A549 (cell line): ENCODE measurements around the gene NAV3. TPM values are rescaled to one million over a fixed set of nuclear protein-coding genes. Genes with fewer than 3 reads are reported as not detected.

Source experiments
- ATAC-seq, 2 experiments: fragments of 200-7000 bp in 1 of 2; fragments of >200 bp in 1 of 2; cut with Nextera tagmentation in 1 of 2; cut with Tn5 transposase in 1 of 2; 3 replicates each; pipeline versions ENCODE4 v1.8.0 to v1.9.1; 2018 to 2020; ENCODE audit warnings: mild to moderate bottlenecking in 1 of 2, moderate library complexity in 1 of 2
- CTCF ChIA-PET: fragments of 300-600 bp; sonication (Branson Sonifier 250); formaldehyde crosslinking; extraction: SDS; loops from one replicate; lab custom pipeline; 2021; ENCODE audit warnings: antibody characterized with exemption, inconsistent platforms; lab: Yijun Ruan, JAX
- POLR2A ChIA-PET: fragments of 350-600 bp; formaldehyde crosslinking; extraction: SDS; loops from one replicate; lab custom pipeline; 2021; ENCODE audit warnings: antibody characterized with exemption, inconsistent platforms; lab: Yijun Ruan, JAX
- DNase-seq, 2 experiments: peaks; one replicate each; pipeline versions ENCODE4 v3.0.0 to v3.0.0-alpha.2; 2011 to 2016; ENCODE audit warnings: low read depth in 1 of 2, low spot score in 1 of 2
- FAIRE-seq: peaks from 2 replicates; lab custom pipeline; 2011; peaks lifted over from hg19 to GRCh38; lab: Jason Lieb, UNC
- H3K27ac ChIP-seq, 2 experiments: fragments of >200 bp; sonication (Bioruptor Twin); formaldehyde crosslinking; 3 replicates each; pipeline ENCODE4 v1.5.1; 2016 to 2017
- H3K4me1 ChIP-seq: fragments of >200 bp; sonication (Bioruptor Twin); formaldehyde crosslinking; 3 replicates; pipeline ENCODE4 v1.6.1; 2016
- H3K4me2 ChIP-seq: fragments of >200 bp; sonication (Bioruptor Twin); formaldehyde crosslinking; 3 replicates; pipeline ENCODE4 v1.6.1; 2016
- H3K4me3 ChIP-seq: fragments of >200 bp; sonication (Bioruptor Twin); formaldehyde crosslinking; 3 replicates; pipeline ENCODE4 v1.5.1; 2016
- H3K9me3 ChIP-seq: fragments of >200 bp; sonication (Bioruptor Twin); formaldehyde crosslinking; 3 replicates; pipeline ENCODE4 v1.6.1; 2016
- CHD4 ChIP-seq: fragments of 200-600 bp; sonication (generic); IDR thresholded peaks from 2 replicates; pipeline ENCODE4 v1.6.1; 2016; ENCODE audit warnings: antibody characterized with exemption, mild to moderate bottlenecking, borderline replicate concordance
- EHF ChIP-seq: fragments of 250-450 bp; sonication (Bioruptor Pico); IDR thresholded peaks from 2 replicates; pipeline ENCODE4 v1.5.0; 2020; ENCODE audit warnings: mild to moderate bottlenecking
- EHMT2 ChIP-seq: fragments of 200-600 bp; sonication (generic); IDR thresholded peaks from 2 replicates; pipeline ENCODE4 v1.6.1; 2016; ENCODE audit warnings: antibody characterized with exemption, low read depth, mild to moderate bottlenecking, moderate library complexity
- GATA3 ChIP-seq: IDR thresholded peaks from 2 replicates; pipeline ENCODE4 v1.6.1; 2012; ENCODE audit warnings: borderline replicate concordance
- HDAC2 ChIP-seq: fragments of 200-600 bp; sonication (generic); IDR thresholded peaks from 2 replicates; pipeline ENCODE4 v1.6.1; 2016
- HEYL ChIP-seq: fragments of 250-450 bp; sonication (Bioruptor Pico); IDR thresholded peaks from 2 replicates; pipeline ENCODE4 v1.8.0; 2021; ENCODE audit warnings: mild to moderate bottlenecking, moderate library complexity
- HOXA7 ChIP-seq: fragments of 250-450 bp; sonication (Bioruptor Pico); IDR thresholded peaks from 2 replicates; pipeline ENCODE4 v1.5.0; 2020; ENCODE audit warnings: mild to moderate bottlenecking, moderate library complexity
- HOXB5 ChIP-seq: fragments of 250-450 bp; sonication (Bioruptor Pico); IDR thresholded peaks from 2 replicates; pipeline ENCODE4 v1.5.0; 2020; ENCODE audit warnings: mild to moderate bottlenecking, moderate library complexity
- KDM1A ChIP-seq: fragments of 200-600 bp; sonication (generic); IDR thresholded peaks from 2 replicates; pipeline ENCODE4 v1.6.1; 2016; ENCODE audit warnings: low read depth, mild to moderate bottlenecking
- MYC ChIP-seq: IDR thresholded peaks from 2 replicates; pipeline ENCODE4 v1.6.1; 2012; ENCODE audit warnings: mild to moderate bottlenecking, inconsistent platforms, low read length, improper control_type of control experiment, borderline replicate concordance
- NFE2L2 ChIP-seq: fragments of 150-350 bp; conservative IDR thresholded peaks from 2 replicates; pipeline ENCODE4 v1.6.1; 2014; ENCODE audit warnings: low read length
- NPAS2 ChIP-seq: fragments of 250-450 bp; sonication (Bioruptor Pico); IDR thresholded peaks from 2 replicates; pipeline ENCODE4 v1.8.0; 2022; ENCODE audit warnings: mild to moderate bottlenecking, moderate library complexity, borderline replicate concordance
- PHF8 ChIP-seq: fragments of 200-600 bp; sonication (generic); IDR thresholded peaks from 2 replicates; pipeline ENCODE4 v1.6.1; 2016; ENCODE audit warnings: low read depth, mild to moderate bottlenecking, antibody characterized with exemption, moderate library complexity, borderline replicate concordance
- POLR2AphosphoS2 ChIP-seq: conservative IDR thresholded peaks from 2 replicates; pipeline ENCODE4 v1.6.1; 2012; ENCODE audit warnings: low read length, improper control_type of control experiment, inconsistent platforms
- RAD21 ChIP-seq, 2 experiments: fragments of >200 bp in 1 of 2; sonication (Bioruptor Twin) in 1 of 2; formaldehyde crosslinking in 1 of 2; IDR thresholded peaks in 1 of 2; conservative IDR thresholded peaks in 1 of 2; 2 replicates in 1 of 2; 3 replicates in 1 of 2; pipeline ENCODE4 v1.6.1; 2012 to 2018; ENCODE audit warnings: inconsistent platforms in 1 of 2
- RNF2 ChIP-seq: fragments of 200-600 bp; sonication (generic); IDR thresholded peaks from 2 replicates; pipeline ENCODE4 v1.6.1; 2016; ENCODE audit warnings: low read depth, mild to moderate bottlenecking, antibody characterized with exemption, moderate library complexity, borderline replicate concordance
- SMC3 ChIP-seq: fragments of >200 bp; sonication (Bioruptor Twin); formaldehyde crosslinking; IDR thresholded peaks from 3 replicates; pipeline ENCODE4 v1.6.1; 2018; ENCODE audit warnings: inconsistent platforms
- SREBF2 ChIP-seq: fragments of 450-650 bp; IDR thresholded peaks from 2 replicates; pipeline ENCODE4 v1.6.1; 2014; ENCODE audit warnings: mild to moderate bottlenecking, moderate library complexity
- TP53 ChIP-seq: fragments of 250-450 bp; sonication (Bioruptor Pico); IDR thresholded peaks from 2 replicates; pipeline ENCODE4 v1.5.0; 2021; ENCODE audit warnings: mild to moderate bottlenecking, moderate library complexity
- ZNF302 ChIP-seq: fragments of 250-450 bp; sonication (Bioruptor Pico); IDR thresholded peaks from 2 replicates; pipeline ENCODE4 v1.9.0; 2021; ENCODE audit warnings: inconsistent platforms, mild to moderate bottlenecking, moderate library complexity
- WGBS: methylation state at CpG from one replicate; pipeline ENCODE4 v1.1.6; 2017; ENCODE audit errors: missing lambda C conversion rate; 5-methylcytosine and 5-hydroxymethylcytosine counted together
- polyA plus RNA-seq, 4 experiments: library from polyadenylated mRNA; depleted of rRNA in 3 of 4; stranded (reverse); fragments of >200 nt; fragmentation: RNase III in 1 of 4; extraction: RNeasy Plus Mini Kit Qiagen cat#74134 plus additional on column Dnase treatment in 1 of 4; gene quantifications; 2 replicates in 3 of 4; 3 replicates in 1 of 4; pipeline ENCODE4 v1.2.3, GENCODE V29; 2011 to 2017
- TF ChIP-seq, protein P1 (sequence below): IDR thresholded peaks from 2 replicates; pipeline ENCODE4 v1.6.1; 2012; ENCODE audit warnings: low read depth, borderline replicate concordance
- TF ChIP-seq, protein P2 (sequence below): fragments of 250-450 bp; sonication (Bioruptor Pico); IDR thresholded peaks from 2 replicates; pipeline ENCODE4 v1.5.0; 2021; ENCODE audit warnings: mild to moderate bottlenecking, moderate library complexity, borderline replicate concordance
- TF ChIP-seq, protein P3 (sequence below): IDR thresholded peaks from 2 replicates; pipeline ENCODE4 v1.6.1; 2012
- TF ChIP-seq, protein P4 (sequence below): fragments of 200-600 bp; sonication (generic); IDR thresholded peaks from 2 replicates; pipeline ENCODE4 v1.6.1; 2016; ENCODE audit warnings: antibody characterized with exemption, mild to moderate bottlenecking, moderate library complexity

Gene NAV3
- polyA plus RNA-seq, 2 of the 4 experiments (the other 2 are of a cell fraction) = 8.6 to 9.7 TPM

DNA sequence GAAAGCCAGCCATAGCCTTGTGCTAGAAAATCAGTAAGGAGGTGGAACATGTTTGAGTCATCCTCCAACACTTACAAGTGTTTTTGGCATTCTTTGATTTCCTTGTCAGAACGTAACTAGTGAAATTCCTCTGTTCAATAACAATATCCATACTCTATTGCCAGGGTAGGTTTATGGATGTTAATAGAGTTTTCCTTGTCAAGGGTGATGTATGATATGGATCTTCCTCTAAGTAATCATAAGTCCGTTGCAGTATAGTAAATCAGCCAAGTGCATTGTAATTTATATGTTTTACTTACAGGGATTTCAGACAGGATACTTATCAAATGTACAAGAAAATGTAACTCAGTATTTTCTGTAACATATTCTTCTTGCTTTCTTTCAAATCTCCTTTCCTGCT, 19.4 kb downstream of the NAV3 start:
- ChIA-PET CTCF (no interaction called here), POLR2A (no interaction called here)
- H3K4me2 ChIP-seq = no peak overlapping the region
- whole genome bisulfite sequencing = 60% methylated on average over 2 of the region's 2 CpGs
- no peak overlapping the region for H3K4me3 ChIP-seq
- DNase-seq (no peak), ATAC-seq (no peak), FAIRE-seq (no peak)
- TF ChIP-seq TP53 (no peak), NPAS2 (CRISPR knock-in tag) (no peak), EHF (CRISPR knock-in tag) (no peak), CHD4 (no peak), HEYL (no peak), POLR2AphosphoS2 (no peak), HOXB5 (CRISPR knock-in tag) (no peak)
- TF ChIP-seq, protein P1, sequence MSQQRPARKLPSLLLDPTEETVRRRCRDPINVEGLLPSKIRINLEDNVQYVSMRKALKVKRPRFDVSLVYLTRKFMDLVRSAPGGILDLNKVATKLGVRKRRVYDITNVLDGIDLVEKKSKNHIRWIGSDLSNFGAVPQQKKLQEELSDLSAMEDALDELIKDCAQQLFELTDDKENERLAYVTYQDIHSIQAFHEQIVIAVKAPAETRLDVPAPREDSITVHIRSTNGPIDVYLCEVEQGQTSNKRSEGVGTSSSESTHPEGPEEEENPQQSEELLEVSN = no peak
- TF ChIP-seq, protein P2, sequence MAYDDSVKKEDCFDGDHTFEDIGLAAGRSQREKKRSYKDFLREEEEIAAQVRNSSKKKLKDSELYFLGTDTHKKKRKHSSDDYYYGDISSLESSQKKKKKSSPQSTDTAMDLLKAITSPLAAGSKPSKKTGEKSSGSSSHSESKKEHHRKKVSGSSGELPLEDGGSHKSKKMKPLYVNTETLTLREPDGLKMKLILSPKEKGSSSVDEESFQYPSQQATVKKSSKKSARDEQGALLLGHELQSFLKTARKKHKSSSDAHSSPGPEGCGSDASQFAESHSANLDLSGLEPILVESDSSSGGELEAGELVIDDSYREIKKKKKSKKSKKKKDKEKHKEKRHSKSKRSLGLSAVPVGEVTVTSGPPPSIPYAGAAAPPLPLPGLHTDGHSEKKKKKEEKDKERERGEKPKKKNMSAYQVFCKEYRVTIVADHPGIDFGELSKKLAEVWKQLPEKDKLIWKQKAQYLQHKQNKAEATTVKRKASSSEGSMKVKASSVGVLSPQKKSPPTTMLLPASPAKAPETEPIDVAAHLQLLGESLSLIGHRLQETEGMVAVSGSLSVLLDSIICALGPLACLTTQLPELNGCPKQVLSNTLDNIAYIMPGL = no peak
- TF ChIP-seq, protein P3, sequence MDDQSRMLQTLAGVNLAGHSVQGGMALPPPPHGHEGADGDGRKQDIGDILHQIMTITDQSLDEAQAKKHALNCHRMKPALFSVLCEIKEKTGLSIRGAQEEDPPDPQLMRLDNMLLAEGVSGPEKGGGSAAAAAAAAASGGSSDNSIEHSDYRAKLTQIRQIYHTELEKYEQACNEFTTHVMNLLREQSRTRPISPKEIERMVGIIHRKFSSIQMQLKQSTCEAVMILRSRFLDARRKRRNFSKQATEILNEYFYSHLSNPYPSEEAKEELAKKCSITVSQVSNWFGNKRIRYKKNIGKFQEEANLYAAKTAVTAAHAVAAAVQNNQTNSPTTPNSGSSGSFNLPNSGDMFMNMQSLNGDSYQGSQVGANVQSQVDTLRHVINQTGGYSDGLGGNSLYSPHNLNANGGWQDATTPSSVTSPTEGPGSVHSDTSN = no peak
- no peaks in the 10 kb centered on the region for H3K9me3 ChIP-seq
- peaks cover 12% of the 10 kb centered on the region; the same call in 2 of the 3 replicates for H3K4me1 ChIP-seq
- H3K27ac ChIP-seq = no peak overlapping the region

DNA sequence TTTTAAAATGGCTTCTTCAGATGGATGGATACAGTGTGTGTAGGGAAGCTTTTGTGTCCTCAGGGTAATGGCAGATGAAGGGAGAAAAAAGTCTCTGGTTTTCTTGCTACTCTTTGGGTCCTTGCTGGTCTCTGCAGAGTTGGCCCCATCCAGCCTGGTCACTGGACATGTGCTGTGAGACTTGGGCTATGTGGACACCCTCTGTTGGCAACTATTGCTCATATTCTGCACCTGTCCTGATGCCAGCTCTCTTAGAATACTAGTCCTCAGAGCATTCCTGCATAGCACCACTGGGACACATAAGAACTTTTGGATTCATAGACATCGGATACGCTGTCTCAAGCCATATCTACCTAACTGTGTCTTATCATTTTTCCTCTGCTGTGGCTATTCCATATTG, 20.0 kb downstream of the NAV3 start:
- Histone ChIP-seq H3K27ac (no peak overlapping the region), H3K4me3 (no peak overlapping the region), H3K4me1 (peaks cover 12% of the 10 kb centered on the region; the same call in 2 of the 3 replicates), H3K4me2 (no peak overlapping the region), H3K9me3 (no peaks in the 10 kb centered on the region)
- CTCF ChIA-PET = no interaction called here
- ATAC-seq (peak in 1 of 2 experiments; percentile 39; a peak in 1 of 6 replicates), DNase-seq (no peak), FAIRE-seq (no peak)
- POLR2A ChIA-PET = no interaction called here
- TF ChIP-seq HDAC2 (no peak), HOXA7 (no peak), RNF2 (no peak), SMC3 (no peak), GATA3 (no peak), SREBF2 (no peak)
- WGBS = 96% methylated on average over 2 of the region's 2 CpGs

DNA sequence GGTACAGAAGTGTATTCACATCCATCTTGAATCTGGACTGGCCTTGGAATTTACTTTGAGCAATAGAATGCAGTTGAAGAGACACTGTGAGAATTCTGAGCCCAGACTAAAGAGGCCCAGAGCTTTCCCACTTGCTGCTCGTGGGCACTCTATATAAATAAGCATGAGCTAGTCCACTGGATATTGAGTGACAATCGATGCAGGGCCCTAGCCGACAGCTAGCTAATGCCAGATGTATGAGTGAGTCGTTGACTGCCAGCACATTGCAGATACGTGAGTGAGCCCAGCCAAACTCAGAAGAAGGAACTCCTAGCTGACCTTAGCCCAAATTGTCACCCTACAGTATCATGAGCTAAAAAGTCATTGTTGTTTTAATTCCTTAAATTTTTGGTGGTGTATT, 24.9 kb downstream of the NAV3 start:
- POLR2A ChIA-PET = no interaction called here
- CTCF ChIA-PET = interaction anchor here (1.1 to 1.2 kb wide), 2 partner anchors 17 to 70 kb away, joined by 3 read pairs; no protein-coding TSS in a partner anchor
- 66% methylated on average over 5 of the region's 5 CpGs for WGBS
- H3K4me3 ChIP-seq = no peak overlapping the region
- TF ChIP-seq NFE2L2 (no peak), SREBF2 (no peak), MYC (no peak), ZNF302 (CRISPR knock-in tag) (no peak), RAD21 (conservative IDR thresholded peaks at IDR 0.05 in 1 of 2, IDR thresholded peaks at IDR 0.05 in 1 of 2) (no peak), HOXB5 (CRISPR knock-in tag) (no peak), TP53 (no peak), PHF8 (no peak), KDM1A (no peak), CHD4 (no peak), EHMT2 (no peak)
- TF ChIP-seq, protein P4, sequence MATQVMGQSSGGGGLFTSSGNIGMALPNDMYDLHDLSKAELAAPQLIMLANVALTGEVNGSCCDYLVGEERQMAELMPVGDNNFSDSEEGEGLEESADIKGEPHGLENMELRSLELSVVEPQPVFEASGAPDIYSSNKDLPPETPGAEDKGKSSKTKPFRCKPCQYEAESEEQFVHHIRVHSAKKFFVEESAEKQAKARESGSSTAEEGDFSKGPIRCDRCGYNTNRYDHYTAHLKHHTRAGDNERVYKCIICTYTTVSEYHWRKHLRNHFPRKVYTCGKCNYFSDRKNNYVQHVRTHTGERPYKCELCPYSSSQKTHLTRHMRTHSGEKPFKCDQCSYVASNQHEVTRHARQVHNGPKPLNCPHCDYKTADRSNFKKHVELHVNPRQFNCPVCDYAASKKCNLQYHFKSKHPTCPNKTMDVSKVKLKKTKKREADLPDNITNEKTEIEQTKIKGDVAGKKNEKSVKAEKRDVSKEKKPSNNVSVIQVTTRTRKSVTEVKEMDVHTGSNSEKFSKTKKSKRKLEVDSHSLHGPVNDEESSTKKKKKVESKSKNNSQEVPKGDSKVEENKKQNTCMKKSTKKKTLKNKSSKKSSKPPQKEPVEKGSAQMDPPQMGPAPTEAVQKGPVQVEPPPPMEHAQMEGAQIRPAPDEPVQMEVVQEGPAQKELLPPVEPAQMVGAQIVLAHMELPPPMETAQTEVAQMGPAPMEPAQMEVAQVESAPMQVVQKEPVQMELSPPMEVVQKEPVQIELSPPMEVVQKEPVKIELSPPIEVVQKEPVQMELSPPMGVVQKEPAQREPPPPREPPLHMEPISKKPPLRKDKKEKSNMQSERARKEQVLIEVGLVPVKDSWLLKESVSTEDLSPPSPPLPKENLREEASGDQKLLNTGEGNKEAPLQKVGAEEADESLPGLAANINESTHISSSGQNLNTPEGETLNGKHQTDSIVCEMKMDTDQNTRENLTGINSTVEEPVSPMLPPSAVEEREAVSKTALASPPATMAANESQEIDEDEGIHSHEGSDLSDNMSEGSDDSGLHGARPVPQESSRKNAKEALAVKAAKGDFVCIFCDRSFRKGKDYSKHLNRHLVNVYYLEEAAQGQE = no peak
- H3K9me3 ChIP-seq = no peaks in the 10 kb centered on the region
- FAIRE-seq = no peak
- H3K27ac ChIP-seq = no peak overlapping the region
- no peaks in the 10 kb centered on the region for H3K4me1 ChIP-seq
- H3K4me2 ChIP-seq = no peak overlapping the region
- no peak for DNase-seq
- ATAC-seq = no peak
